Lower leg skin (tissue), 4 donors: ENCODE measurements around the gene PORCN. TPM values are rescaled to one million over a fixed set of nuclear protein-coding genes. Genes with fewer than 3 reads are reported as not detected.
"Not testable (repeated sequence)": the region's sequence is repeated elsewhere in the genome, so short reads cannot be mapped to it uniquely, and the experiment has no call there.

Source experiments
- DNase-seq, 2 donors: peaks; one replicate each; pipeline ENCODE4 v3.0.0-alpha.2; 2019; ENCODE audit warnings: low spot score in 2 of 2
- H3K4me3 ChIP-seq: fragments of 200-600 bp; sonication (generic); 2 replicates; pipeline ENCODE4 v1.5.1; 2017; ENCODE audit warnings: mild to moderate bottlenecking, low read depth; ENCODE audit not compliant: poor library complexity, severe bottlenecking
- CTCF ChIP-seq, 3 donors: fragments of 450-650 bp; IDR thresholded peaks; one replicate each; pipeline ENCODE4 v1.5.1; 2016; ENCODE audit warnings: antibody characterized with exemption in 3 of 3, mild to moderate bottlenecking in 3 of 3, moderate library complexity in 2 of 3
- POLR2A ChIP-seq, 2 donors: fragments of 450-650 bp; IDR thresholded peaks; one replicate each; pipeline ENCODE4 v1.6.1; 2016 to 2017; ENCODE audit warnings: antibody characterized with exemption in 2 of 2, mild to moderate bottlenecking in 1 of 2, moderate library complexity in 1 of 2
- WGBS, 2 donors: methylation state at CpG; one replicate each; pipeline ENCODE4 v1.1.5; 2018; 5-methylcytosine and 5-hydroxymethylcytosine counted together
- intact Hi-C: fragments of 100-400 bp; cut with DNase I; formaldehyde crosslinking; loops from one replicate; pipeline ENCODE4 v1.15.0; 2023; ENCODE audit warnings: low total_unique reads
- total RNA-seq, 4 donors: library from RNA; depleted of rRNA; stranded (reverse); fragments of >200 nt; gene quantifications; one replicate each; pipeline ENCODE4 v1.1.0, GENCODE V29; 2016

The PORCN gene
- total RNA-seq, 4 donors from 2014 or later: 18.6 to 32.0 (median 23.2) TPM

GRCh38 chrX:48540028-48540375 lies 31.2 kb downstream of the PORCN start:
- H3K4me3 ChIP-seq: peak overlapping the region; percentile 43
- no peak for TF ChIP-seq CTCF (IDR thresholded peaks at IDR 0.05)
- TF ChIP-seq POLR2A (IDR thresholded peaks at IDR 0.05): no peak
- WGBS, 2 donors: 5 to 55% methylated on average over 12 of the region's 12 CpGs
- intact Hi-C loops: no loop called here
- DNase-seq: peak in 1 of 2 donors; percentile 87

- DNase-seq: no peak
- 70 to 79% methylated on average over 7 of the region's 7 CpGs for WGBS, 2 donors
- TF ChIP-seq CTCF (IDR thresholded peaks at IDR 0.05): no peak
- TF ChIP-seq POLR2A (IDR thresholded peaks at IDR 0.05): no peak
- no peak overlapping the region for H3K4me3 ChIP-seq
- intact Hi-C loops: no loop called here
Measured at GRCh38 chrX:48540480-48540879, 31.7 kb downstream of the PORCN start.

- WGBS, 2 donors: 80 to 82% methylated on average over 10 of the region's 10 CpGs
- TF ChIP-seq CTCF (IDR thresholded peaks at IDR 0.05): no peak
- H3K4me3 ChIP-seq: no peak overlapping the region
- intact Hi-C loops: no loop called here
- DNase-seq: no peak
Measured at GRCh38 chrX:48541140-48541814, 32.5 kb downstream of the PORCN start.

- 89 to 100% methylated on average over 3 of the region's 3 CpGs for WGBS, 2 donors
- no peak for DNase-seq
- intact Hi-C loops: no loop called here
- TF ChIP-seq CTCF (IDR thresholded peaks at IDR 0.05) (no peak), POLR2A (IDR thresholded peaks at IDR 0.05) (no peak)
- H3K4me3 ChIP-seq: no peak overlapping the region
Measured at GRCh38 chrX:48548871-48549270, 40.1 kb downstream of the PORCN start.

- H3K4me3 ChIP-seq, DNase-seq, intact Hi-C loops: not testable (repeated sequence)
- 88 to 93% methylated on average over 9 of the region's 9 CpGs for WGBS, 2 donors
Measured at GRCh38 chrX:48555731-48556325, 47.0 kb downstream of the PORCN start.

- TF ChIP-seq POLR2A (IDR thresholded peaks at IDR 0.05): no peak
- no peak for TF ChIP-seq CTCF (IDR thresholded peaks at IDR 0.05)
- WGBS, 2 donors: 38 to 70% methylated on average over 4 of the region's 4 CpGs
- intact Hi-C loops: no loop called here
- H3K4me3 ChIP-seq: no peak overlapping the region
- no peak for DNase-seq
Measured at GRCh38 chrX:48558271-48558670, 49.5 kb downstream of the PORCN start.
